AG08395 (cell line): ENCODE data around the gene SOX6.
A peak's percentile ranks its signal among the peaks of the same experiment; 100 is the strongest.

ENCODE experiments used
- DNase-seq: peaks from one replicate; pipeline ENCODE4 v3.0.0; 2012; ENCODE audit warnings: mixed read lengths, low spot score

Gene SOX6

GRCh38 chr11:16266021-16266420 is 90.3 kb downstream of the SOX6 start:
- DNase-seq = no peak

DNA sequence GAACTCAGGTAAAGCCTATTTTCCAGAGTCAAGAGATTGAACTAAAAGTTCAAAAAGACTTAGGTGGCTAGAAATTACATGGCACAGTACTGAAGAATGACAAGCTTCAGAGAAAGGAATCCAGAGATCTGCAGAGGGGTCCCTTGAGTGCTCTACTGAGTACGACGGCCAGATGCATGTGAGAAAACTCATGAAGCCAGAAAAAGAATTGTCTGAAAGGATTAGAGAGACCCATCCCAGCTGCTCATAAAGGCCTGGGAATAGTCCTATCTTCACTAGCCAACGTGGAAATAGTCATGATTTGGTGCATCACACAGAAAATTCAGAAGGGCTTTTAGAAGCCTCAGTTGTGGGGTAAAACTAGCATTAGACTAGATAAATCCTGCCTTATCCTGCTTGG is 91.3 kb downstream of the SOX6 start:
- no peak for DNase-seq

- DNase-seq = no peak
Measured at GRCh38 chr11:16262645-16262955, 93.7 kb downstream of the SOX6 start.

GRCh38 chr11:16261836-16262644 is 94.3 kb downstream of the SOX6 start:
- no peak for DNase-seq

GRCh38 chr11:16252373-16252772 is 104.0 kb downstream of the SOX6 start:
- DNase-seq = no peak

DNA sequence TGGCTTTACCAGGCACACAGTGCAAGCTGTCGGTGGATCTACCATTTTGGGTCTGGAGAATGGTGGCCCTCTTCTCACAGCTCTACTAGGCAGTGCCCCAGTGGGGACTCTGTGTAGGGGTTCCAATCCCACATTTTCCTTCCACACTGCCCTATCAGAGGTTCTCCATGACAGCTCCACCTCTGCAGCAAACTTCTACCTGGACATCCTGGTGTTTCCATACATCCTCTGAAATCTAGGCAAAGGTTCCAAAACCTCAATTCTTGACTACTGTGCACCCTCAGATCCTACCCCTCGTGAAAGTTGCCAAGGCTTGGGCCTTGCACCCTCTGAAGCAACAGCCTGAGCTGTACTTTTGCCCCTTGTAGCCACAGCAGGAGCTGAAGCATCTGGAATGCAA is 108.1 kb downstream of the SOX6 start:
- no peak for DNase-seq

DNA sequence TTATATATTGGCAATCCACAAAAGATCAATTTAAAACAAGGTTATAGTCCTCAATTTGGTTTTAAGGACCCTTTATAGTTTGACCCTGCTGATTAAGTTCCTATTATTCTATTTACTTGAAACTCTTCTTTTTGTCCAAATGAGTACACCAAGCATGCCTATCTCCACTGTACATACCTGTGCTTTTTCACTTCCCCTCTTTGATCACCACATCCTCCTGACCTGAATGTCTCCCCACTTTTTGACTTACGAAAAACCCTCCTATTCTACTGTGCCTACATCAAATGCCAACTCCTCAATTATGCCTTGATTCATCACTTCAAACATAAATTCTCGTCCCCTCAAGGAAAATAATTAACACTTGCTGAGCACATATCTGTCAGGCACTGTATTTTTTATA is 113.5 kb downstream of the SOX6 start:
- no peak for DNase-seq

- no peak for DNase-seq
Measured at GRCh38 chr11:16240687-16241086, 115.7 kb downstream of the SOX6 start.

DNA sequence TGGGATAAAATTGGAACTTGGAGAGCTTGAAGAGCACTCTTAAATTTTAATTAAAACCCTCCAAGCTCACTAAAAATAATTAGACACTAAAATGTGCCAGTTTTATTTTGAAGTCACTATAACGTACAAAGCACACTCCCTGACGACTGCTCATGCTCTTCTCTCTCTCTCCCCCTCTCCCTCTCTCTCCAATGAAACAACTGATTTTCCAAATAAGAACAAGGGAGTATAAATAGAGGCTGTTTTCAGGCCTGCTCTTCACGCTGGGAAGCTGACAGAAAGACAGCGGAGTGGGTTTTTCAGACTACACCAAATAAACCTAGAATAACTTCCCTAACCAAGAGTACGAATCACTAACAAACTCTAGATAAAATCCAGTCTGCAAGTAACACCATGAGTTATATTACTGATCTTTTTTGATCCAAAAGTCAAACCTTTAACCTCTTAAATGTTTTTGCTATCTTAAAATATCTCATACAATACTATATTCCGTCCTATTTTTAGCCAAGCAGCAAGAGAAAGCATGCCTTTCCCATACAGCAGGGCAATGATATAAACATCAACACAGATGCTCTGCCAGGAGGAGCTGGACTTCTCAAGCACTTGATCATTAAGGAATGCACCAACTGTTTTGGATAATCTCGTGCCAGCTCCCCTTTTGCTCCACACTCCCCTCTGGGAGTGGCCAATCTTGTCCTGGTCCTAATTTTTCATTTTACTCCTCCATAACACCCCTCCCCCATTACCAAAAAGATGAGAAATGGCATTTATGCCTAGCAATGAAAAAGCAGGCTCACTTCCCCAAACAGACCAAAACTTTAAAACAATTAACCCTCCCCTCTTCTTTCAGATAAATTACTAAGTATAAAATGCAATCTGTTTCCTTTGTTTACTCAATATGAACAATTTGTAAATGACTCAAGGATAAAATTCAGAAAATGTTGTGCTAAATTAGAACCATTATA is 116.9 kb downstream of the SOX6 start:
- no peak for DNase-seq

DNA sequence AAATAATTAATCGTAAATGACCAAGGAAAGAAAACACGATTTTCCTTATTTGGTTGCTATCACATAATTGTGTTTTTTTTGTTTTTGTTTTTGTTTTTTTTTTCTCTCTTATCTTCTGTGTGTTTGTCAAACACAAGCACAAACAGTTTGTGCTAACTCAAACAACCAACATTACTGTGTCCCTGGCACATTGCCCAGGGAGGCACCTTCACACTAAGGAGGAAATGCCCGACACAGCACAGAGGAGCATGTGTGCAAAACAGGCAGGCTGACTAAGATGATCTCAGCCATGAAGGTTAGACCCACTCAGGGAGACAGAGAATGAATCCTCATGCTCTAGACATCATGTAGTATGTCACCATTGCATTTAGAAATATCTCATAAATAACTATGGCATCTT is 130.1 kb downstream of the SOX6 start:
- DNase-seq = no peak

- DNase-seq = no peak
Measured at GRCh38 chr11:16225623-16226022, 130.7 kb downstream of the SOX6 start.

- DNase-seq = no peak
Measured at GRCh38 chr11:16223558-16223957, 132.8 kb downstream of the SOX6 start.

- DNase-seq = no peak
Measured at GRCh38 chr11:16217631-16218030, 138.7 kb downstream of the SOX6 start.

GRCh38 chr11:16216831-16217230 is 139.5 kb downstream of the SOX6 start:
- DNase-seq = no peak

GRCh38 chr11:16215352-16215751 is 141.0 kb downstream of the SOX6 start:
- DNase-seq = no peak

DNA sequence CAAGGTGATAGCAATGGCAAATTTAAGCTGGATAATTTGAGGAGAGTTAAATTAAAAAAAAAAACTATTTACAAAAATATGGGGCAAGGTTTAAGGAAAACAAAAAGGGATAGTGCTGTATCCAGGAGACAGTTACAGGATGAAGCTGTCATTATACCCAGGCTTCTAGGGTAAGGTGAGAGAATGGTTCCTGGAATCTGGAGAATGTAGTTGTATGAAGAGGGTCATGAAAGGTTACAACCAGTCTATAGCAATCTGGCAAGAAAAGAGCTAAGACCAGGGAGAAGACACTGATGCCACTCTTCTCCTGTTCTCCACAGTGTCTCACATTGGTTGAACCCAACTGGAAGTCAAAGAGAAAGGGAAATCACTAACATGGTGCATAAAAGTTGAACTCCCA is 144.9 kb downstream of the SOX6 start:
- no peak for DNase-seq

GRCh38 chr11:16204261-16204660 is 152.1 kb downstream of the SOX6 start:
- no peak for DNase-seq

DNA sequence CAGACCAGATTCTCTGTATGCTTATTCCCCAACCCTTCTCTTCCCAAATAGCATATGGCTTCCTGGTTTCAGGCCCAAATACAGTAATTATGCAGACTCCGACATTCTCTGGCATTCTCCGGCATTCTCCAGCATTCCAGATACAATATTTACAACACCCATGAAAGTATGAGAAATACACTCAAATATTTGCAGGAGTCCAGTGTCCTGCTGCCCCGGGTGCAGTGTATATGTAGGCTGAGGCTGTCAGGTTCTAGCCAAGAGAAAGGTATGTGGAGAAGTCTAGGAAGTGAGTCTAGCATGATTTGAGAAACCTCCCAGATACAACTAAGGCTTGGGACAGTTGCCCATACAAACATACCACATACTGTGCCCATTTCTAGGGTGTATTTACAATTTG is 160.7 kb downstream of the SOX6 start:
- DNase-seq = peak; percentile 17

- DNase-seq = no peak
Measured at GRCh38 chr11:16194566-16194965, 161.8 kb downstream of the SOX6 start.

DNA sequence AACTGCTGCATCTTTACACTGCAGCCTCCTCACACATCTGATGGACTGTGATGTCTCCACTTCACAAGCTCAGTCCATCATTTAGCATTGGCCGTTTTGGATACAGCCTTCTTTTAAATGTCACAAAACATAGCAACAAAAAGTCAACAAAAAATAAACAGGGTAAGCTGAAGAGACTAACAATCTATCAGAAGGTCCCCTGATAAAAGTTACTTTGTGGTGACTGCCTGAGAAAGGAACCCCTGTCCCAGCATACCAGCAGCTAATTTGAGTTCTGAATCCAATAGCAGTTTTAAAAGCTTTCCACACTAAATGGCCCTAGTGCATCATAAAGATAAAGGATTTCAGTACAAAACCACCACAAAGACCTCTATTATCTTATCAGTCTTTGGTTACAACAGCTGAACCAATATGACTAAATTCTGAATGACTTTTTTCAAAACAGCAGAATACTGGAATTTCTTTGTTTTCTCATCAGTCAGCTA is 162.4 kb downstream of the SOX6 start:
- no peak for DNase-seq

- no peak for DNase-seq
Measured at GRCh38 chr11:16191868-16192240, 164.5 kb downstream of the SOX6 start.

- DNase-seq = no peak
Measured at GRCh38 chr11:16191212-16191867, 165.0 kb downstream of the SOX6 start.

- no peak for DNase-seq
Measured at GRCh38 chr11:16186680-16187079, 169.7 kb downstream of the SOX6 start.
